AG04450 (cell line): ENCODE results near the gene CLN3. TPM values are rescaled to one million over a fixed set of nuclear protein-coding genes. Genes with fewer than 3 reads are reported as not detected.
"Not testable (repeated sequence)": the region's sequence is repeated elsewhere in the genome, so short reads cannot be mapped to it uniquely, and the experiment has no call there.

Experiments used
- CTCF ChIA-PET: fragments of 300-600, 350-600 bp; formaldehyde crosslinking; extraction: SDS; loops from one replicate; lab custom pipeline; 2022; ENCODE audit warnings: antibody characterized with exemption, inconsistent platforms; lab: Charles Lee
- POLR2A ChIA-PET: fragments of 350-600 bp; formaldehyde crosslinking; extraction: SDS; loops from one replicate; lab custom pipeline; 2021; ENCODE audit warnings: antibody characterized with exemption, inconsistent platforms; lab: Yijun Ruan, JAX
- DNase-seq: peaks from one replicate; pipeline ENCODE4 v3.0.0-alpha.2; 2011; ENCODE audit warnings: low read depth, low spot score
- H3K27ac ChIP-seq: one replicate; pipeline ENCODE4 v1.5.1; 2012; ENCODE audit warnings: low read depth, low read length, control low read depth
- H3K27me3 ChIP-seq: one replicate; pipeline ENCODE4 v1.6.0; 2012; ENCODE audit warnings: low read length; ENCODE audit not compliant: control insufficient read depth, insufficient read depth
- H3K4me3 ChIP-seq: 2 replicates; pipeline ENCODE4 v1.5.1; 2011; ENCODE audit warnings: mild to moderate bottlenecking, low read depth, low read length, control low read depth
- H3K9me3 ChIP-seq: 2 replicates; pipeline ENCODE4 v1.5.1; 2012; ENCODE audit warnings: low read length; ENCODE audit not compliant: control insufficient read depth, insufficient read depth
- polyA plus RNA-seq: library from polyadenylated mRNA; depleted of rRNA; stranded (reverse); fragments of >200 nt; gene quantifications from 2 replicates; pipeline ENCODE4 v1.2.3, GENCODE V29; 2011
- TF ChIP-seq, protein P1 (sequence below): IDR thresholded peaks from 2 replicates; pipeline ENCODE4 v1.5.1; 2011; ENCODE audit warnings: low read depth, low read length, control low read depth, inconsistent platforms

The CLN3 gene
- polyA plus RNA-seq, 1 experiment, result 18.7 TPM

DNA sequence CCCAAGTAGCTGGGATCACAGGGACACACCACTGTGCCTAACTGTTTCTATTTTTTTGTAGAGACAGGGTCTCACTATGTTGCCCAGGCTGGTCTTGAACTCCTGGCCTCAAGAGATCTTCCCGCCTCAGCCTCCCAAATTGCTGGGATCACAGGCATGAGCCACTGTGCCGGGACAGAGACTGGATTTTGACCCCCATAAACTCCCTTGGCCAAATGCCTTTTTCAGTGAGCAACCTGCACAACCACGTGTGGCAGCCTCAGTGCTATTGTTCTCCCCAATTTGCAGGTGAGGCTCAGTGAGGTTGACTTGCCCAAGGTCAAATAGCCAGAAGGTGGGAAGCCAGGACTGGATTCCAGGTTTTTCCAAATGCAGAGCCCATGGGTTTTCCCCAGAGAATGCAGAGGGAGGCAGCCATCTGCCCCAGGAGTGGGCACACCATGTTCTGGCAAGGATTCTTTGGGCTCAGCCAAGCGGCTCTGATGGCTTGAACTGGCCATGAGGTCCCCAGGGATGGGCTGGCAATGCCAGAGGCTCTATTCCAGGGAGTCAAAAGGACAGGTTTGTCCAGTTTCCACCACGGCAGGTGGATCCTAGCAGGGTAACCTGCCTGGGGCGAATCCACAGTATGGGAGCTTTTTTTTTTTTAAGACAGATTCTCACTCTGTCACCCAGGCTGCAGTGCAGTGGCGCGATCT, 13.0 kb upstream of the CLN3 start:
- no peak overlapping the region for H3K4me3 ChIP-seq
- POLR2A ChIA-PET, result interaction anchor here (0.8 kb wide), 1 partner anchor 34 kb away, joined by 4 read pairs; the partner anchor contains the start of gene NUPR1
- CTCF ChIA-PET, result no interaction called here
- no peak for DNase-seq
- H3K9me3 ChIP-seq, result no peaks in the 10 kb centered on the region; the same call in 1 of the 2 replicates
- TF ChIP-seq, protein P1, sequence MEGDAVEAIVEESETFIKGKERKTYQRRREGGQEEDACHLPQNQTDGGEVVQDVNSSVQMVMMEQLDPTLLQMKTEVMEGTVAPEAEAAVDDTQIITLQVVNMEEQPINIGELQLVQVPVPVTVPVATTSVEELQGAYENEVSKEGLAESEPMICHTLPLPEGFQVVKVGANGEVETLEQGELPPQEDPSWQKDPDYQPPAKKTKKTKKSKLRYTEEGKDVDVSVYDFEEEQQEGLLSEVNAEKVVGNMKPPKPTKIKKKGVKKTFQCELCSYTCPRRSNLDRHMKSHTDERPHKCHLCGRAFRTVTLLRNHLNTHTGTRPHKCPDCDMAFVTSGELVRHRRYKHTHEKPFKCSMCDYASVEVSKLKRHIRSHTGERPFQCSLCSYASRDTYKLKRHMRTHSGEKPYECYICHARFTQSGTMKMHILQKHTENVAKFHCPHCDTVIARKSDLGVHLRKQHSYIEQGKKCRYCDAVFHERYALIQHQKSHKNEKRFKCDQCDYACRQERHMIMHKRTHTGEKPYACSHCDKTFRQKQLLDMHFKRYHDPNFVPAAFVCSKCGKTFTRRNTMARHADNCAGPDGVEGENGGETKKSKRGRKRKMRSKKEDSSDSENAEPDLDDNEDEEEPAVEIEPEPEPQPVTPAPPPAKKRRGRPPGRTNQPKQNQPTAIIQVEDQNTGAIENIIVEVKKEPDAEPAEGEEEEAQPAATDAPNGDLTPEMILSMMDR, result no peak
- H3K27me3 ChIP-seq, result peaks cover 30% of the 10 kb centered on the region
- peak overlapping the region; percentile 11 for H3K27ac ChIP-seq

DNA sequence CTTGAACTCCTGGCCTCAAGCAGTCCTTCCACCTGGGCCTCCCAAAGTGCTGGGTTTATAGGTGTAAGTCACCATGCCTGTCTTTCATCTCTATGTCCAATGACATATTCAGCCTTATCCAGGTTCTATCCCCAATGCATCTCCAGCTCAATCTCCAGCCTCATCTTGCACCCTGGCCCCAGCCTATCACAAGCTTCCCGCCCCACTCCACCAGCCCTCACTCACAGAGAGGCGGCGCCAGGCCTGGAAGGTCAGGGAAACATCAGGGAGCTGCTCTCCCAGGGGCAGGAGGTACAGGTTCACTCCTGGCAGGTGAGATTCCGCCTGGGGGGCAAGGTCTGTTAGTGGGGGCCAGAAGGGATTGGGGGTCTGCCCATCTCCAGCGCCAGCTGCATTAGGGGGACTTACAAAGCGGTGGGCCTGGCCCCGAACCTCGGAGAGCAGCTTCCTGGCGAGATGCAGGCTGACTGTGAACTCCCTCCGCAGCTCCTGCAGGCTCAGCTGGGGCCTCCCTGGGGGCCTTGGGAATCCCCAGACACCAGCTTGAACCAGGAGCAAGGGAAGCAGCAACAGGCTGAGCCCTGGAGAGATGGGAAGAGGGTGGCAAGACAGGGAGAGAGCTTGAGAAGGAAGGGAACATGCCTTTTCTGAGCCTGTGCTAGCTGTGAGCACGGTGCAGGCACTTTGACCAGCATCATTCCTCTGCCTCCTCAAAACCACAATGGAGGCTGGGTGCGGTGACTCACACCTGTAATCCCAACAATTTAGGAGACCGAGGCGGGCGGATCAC, 11.8 kb upstream of the CLN3 start:
- no peaks in the 10 kb centered on the region; the same call in 1 of the 2 replicates for H3K9me3 ChIP-seq
- peaks cover 34% of the 10 kb centered on the region for H3K27me3 ChIP-seq
- no peak overlapping the region for H3K27ac ChIP-seq
- ChIA-PET POLR2A (interaction anchor here (0.8 kb wide), 1 partner anchor 11 kb away, joined by 4 read pairs; no protein-coding TSS in a partner anchor), CTCF (no interaction called here)
- no peak for DNase-seq
- H3K4me3 ChIP-seq, result no peak overlapping the region
- TF ChIP-seq, protein P1, result no peak

DNA sequence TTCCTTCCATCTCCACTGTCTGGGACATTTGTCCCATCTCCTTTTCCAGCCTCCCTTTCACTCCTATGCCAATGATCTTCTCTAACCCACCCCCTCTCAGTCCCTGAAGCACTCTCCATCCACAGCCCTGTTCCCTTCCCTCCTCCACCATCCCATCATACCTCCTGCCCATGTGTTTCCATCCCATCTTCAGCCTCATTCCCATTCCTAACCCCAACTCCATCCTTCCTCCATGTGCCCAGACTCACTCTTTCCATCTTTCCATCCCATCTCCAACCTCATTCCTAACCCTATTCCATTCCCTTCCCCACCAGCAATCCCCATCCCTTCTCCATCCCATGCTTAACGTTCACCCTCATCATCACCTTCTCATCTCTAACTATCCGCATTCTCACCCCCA, 10.4 kb upstream of the CLN3 start:
- Histone ChIP-seq H3K9me3 (no peaks in the 10 kb centered on the region; the same call in 1 of the 2 replicates), H3K4me3 (no peak overlapping the region), H3K27ac (no peak overlapping the region), H3K27me3 (peaks cover 39% of the 10 kb centered on the region)
- DNase-seq, result no peak
- ChIA-PET CTCF (no interaction called here), POLR2A (no interaction called here)
- TF ChIP-seq, protein P1, result no peak

DNA sequence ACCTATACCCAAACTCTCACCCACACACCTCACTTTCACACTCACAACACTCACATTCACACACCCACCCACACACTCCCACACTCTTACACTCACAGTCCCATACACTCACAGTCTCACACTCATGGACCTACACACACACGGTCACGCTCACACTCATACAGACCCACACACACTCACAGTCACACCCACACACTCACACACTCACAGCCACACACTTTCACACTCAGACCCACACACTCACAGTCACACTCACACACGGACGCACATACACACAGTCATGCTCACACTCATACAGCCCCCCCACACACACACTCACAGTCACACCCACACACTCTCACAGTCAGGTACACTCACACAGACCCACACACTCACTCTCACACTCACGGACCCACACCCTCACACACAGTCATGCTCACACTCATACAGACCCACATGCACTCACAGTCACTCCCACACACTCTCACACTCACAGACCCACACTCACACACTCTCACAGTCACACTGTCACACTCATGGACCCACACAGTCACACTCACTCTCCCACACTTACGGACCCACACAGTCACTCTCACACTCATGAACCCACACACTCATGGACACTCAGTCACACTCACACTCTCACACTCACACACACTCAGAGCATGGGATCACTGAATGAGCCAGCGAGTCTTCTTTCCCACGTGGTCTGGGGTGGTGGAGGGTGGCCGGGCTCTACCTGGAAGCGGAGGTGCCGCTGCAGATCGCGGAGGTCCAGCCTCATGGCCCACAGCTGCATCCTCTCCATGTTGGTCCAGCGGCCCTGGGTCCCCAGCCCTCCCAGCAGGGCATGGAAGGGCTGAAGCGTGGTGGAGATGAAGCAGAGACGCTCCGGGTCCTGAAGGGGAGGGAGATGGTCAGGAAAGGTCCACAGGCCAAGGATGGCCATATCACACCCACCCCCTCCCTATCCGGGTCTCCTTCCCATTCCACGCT, 9.7 kb upstream of the CLN3 start:
- ChIA-PET POLR2A (no interaction called here), CTCF (no interaction called here)
- Histone ChIP-seq H3K27me3 (peaks cover 33% of the 10 kb centered on the region), H3K27ac (no peak overlapping the region), H3K4me3 (no peak overlapping the region), H3K9me3 (no peaks in the 10 kb centered on the region; the same call in 1 of the 2 replicates)
- TF ChIP-seq, protein P1, result no peak
- no peak for DNase-seq

DNA sequence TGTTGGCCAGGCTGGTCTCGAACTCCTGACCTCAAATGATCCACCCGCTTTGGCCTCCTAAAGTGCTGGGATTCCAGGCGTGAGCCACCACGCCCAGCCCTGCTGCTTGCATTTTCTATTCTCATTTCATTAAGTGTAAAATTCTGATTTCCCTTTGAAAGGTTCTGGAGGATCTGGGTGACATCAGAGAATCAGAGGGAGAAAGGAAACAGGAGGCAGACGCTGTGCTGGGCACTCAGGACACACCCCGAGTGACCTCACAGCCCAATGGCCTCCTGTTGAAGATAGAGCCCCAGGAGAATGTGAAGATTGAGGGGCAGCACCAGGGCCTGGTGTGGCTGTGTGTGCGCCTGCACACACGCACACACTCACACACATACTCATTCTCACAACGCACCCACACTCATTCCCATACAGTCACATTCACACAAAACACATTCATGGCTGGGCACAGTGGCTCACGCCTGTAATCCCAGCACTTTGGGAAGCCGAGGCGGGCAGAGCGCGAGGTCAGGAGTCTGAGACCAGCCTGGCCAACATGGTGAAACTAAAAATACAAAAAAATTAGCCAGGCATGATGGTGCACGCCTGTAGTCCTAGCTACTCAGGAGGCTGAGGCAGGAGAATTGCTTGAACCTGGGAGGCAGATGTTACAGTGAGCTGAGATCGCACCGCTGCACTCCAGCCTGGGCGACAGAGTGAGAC, 8.8 kb upstream of the CLN3 start:
- POLR2A ChIA-PET, H3K4me3 ChIP-seq, CTCF ChIA-PET, DNase-seq, H3K27ac ChIP-seq, H3K9me3 ChIP-seq: not testable (repeated sequence)
- H3K27me3 ChIP-seq, result peaks cover 26% of the 10 kb centered on the region
